Measurements from ENCODE around the gene AAK1.

The AAK1 gene

GRCh38 chr2:69549421-69549820, 94.1 kb downstream of the AAK1 start:
- Histone ChIP-seq H3K9me3 (ENCODE audit: insufficient read depth, low read length, severe bottlenecking) (peaks cover 2% of the 10 kb centered on the region), H3K9ac (ENCODE audit: low read depth, low read length) (no peak overlapping the region), H4K20me1 (ENCODE audit: insufficient read depth, low read length) (peaks cover 11% of the 10 kb centered on the region; the same call in 1 of the 2 replicates), H3K27me3 (ENCODE audit: insufficient read depth, low read length, poor library complexity) (no peaks in the 10 kb centered on the region), H3K4me1 (ENCODE audit: insufficient read depth, low read length) (no peaks in the 10 kb centered on the region), H3K27ac (ENCODE audit: low read length) (no peak overlapping the region), H3K4me3 (ENCODE audit: low read depth in 1 of 2, low read length in 2 of 2) (no peak overlapping the region), H3K36me3 (ENCODE audit: insufficient read depth, low read length) (peaks cover 76% of the 10 kb centered on the region), H3K4me2 (ENCODE audit: insufficient read depth, low read length) (no peak overlapping the region), H2AFZ (ENCODE audit: low read depth, low read length) (no peak overlapping the region), H3K79me2 (ENCODE audit: insufficient read depth, low read length) (peaks cover 94% of the 10 kb centered on the region)
- DNase-seq (no peak), ATAC-seq (ENCODE audit: insufficient read depth, low read depth) (no peak)
- TF ChIP-seq CTCF (IDR thresholded peaks at IDR 0.05; ENCODE audit: borderline replicate concordance, extremely low read depth, low read length, poor library complexity, severe bottlenecking) (no peak), EZH2 (IDR thresholded peaks at IDR 0.05; ENCODE audit: borderline replicate concordance, low read depth, low read length, severe bottlenecking) (no peak)

GRCh38 chr2:69547984-69548715, 95.4 kb downstream of the AAK1 start:
- Histone ChIP-seq H3K36me3 (ENCODE audit: insufficient read depth, low read length) (peaks cover 81% of the 10 kb centered on the region), H3K9ac (ENCODE audit: low read depth, low read length) (no peak overlapping the region), H3K4me1 (ENCODE audit: insufficient read depth, low read length) (no peaks in the 10 kb centered on the region), H3K79me2 (ENCODE audit: insufficient read depth, low read length) (peaks cover 87% of the 10 kb centered on the region), H4K20me1 (ENCODE audit: insufficient read depth, low read length) (peaks cover 12% of the 10 kb centered on the region; the same call in 1 of the 2 replicates), H3K9me3 (ENCODE audit: insufficient read depth, low read length, severe bottlenecking) (peaks cover 2% of the 10 kb centered on the region), H3K27me3 (ENCODE audit: insufficient read depth, low read length, poor library complexity) (no peaks in the 10 kb centered on the region), H2AFZ (ENCODE audit: low read depth, low read length) (no peak overlapping the region), H3K4me2 (ENCODE audit: insufficient read depth, low read length) (no peak overlapping the region), H3K4me3 (ENCODE audit: low read depth in 1 of 2, low read length in 2 of 2) (no peak overlapping the region), H3K27ac (ENCODE audit: low read length) (no peak overlapping the region)
- no peak for TF ChIP-seq EZH2 (IDR thresholded peaks at IDR 0.05; ENCODE audit: borderline replicate concordance, low read depth, low read length, severe bottlenecking)
- no peak for TF ChIP-seq CTCF (IDR thresholded peaks at IDR 0.05; ENCODE audit: borderline replicate concordance, extremely low read depth, low read length, poor library complexity, severe bottlenecking)
- DNase-seq = no peak
- ATAC-seq (ENCODE audit: insufficient read depth, low read depth) = no peak

DNA sequence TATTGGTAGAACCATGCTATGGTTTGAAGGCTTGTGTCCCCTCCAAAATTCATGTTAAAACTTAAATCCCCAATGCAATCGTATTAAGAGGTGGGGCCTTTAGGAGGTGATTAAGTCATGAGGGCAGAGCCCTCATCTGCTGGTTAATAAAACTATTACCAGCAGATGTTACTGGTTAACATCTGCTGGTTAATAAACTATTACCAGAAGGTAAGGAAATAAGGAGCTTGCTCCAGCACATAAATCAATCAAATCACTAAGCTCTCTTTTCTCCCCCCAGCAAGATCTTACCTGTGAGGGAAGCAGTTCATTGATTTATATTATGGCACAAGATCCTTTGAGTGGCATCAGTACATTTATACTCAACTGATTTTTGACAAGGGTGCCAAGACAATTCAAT, 96.9 kb downstream of the AAK1 start:
- Histone ChIP-seq H3K4me1 (ENCODE audit: insufficient read depth, low read length) (no peaks in the 10 kb centered on the region), H3K27me3 (ENCODE audit: insufficient read depth, low read length, poor library complexity) (no peaks in the 10 kb centered on the region), H3K4me2 (ENCODE audit: insufficient read depth, low read length) (no peak overlapping the region), H3K9ac (ENCODE audit: low read depth, low read length) (no peak overlapping the region), H3K79me2 (ENCODE audit: insufficient read depth, low read length) (peaks cover 80% of the 10 kb centered on the region), H3K36me3 (ENCODE audit: insufficient read depth, low read length) (peaks cover 83% of the 10 kb centered on the region), H3K27ac (ENCODE audit: low read length) (no peak overlapping the region), H3K4me3 (ENCODE audit: low read depth in 1 of 2, low read length in 2 of 2) (no peak overlapping the region), H4K20me1 (ENCODE audit: insufficient read depth, low read length) (peaks cover 10% of the 10 kb centered on the region; the same call in 1 of the 2 replicates), H3K9me3 (ENCODE audit: insufficient read depth, low read length, severe bottlenecking) (peaks cover 2% of the 10 kb centered on the region), H2AFZ (ENCODE audit: low read depth, low read length) (no peak overlapping the region)
- DNase-seq (no peak), ATAC-seq (ENCODE audit: insufficient read depth, low read depth) (no peak)
- TF ChIP-seq CTCF (IDR thresholded peaks at IDR 0.05; ENCODE audit: borderline replicate concordance, extremely low read depth, low read length, poor library complexity, severe bottlenecking) (no peak), EZH2 (IDR thresholded peaks at IDR 0.05; ENCODE audit: borderline replicate concordance, low read depth, low read length, severe bottlenecking) (no peak)
